Urinary bladder (tissue), 4 donors: ENCODE results near the gene APIP. TPM values are rescaled to one million over a fixed set of nuclear protein-coding genes. Genes with fewer than 3 reads are reported as not detected.
A peak's percentile ranks its signal among the peaks of the same experiment; 100 is the strongest.

Experiments
- DNase-seq: peaks from one replicate; pipeline ENCODE4 v3.0.0-alpha.2; 2015; ENCODE audit errors: extremely low spot score
- H3K27ac ChIP-seq: one replicate; pipeline ENCODE4 v1.5.1; 2013; ENCODE audit warnings: low read depth, mild to moderate bottlenecking, moderate library complexity
- H3K36me3 ChIP-seq: one replicate; pipeline ENCODE4 v1.6.1; 2013; ENCODE audit warnings: mild to moderate bottlenecking, moderate library complexity; ENCODE audit not compliant: insufficient read depth
- H3K4me1 ChIP-seq: one replicate; pipeline ENCODE4 v1.6.1; 2013; ENCODE audit warnings: mild to moderate bottlenecking, moderate library complexity; ENCODE audit not compliant: insufficient read depth
- H3K4me3 ChIP-seq: one replicate; pipeline ENCODE4 v1.5.1; 2013; ENCODE audit warnings: low read depth, low read length
- WGBS: extraction: QIAGEN DNeasy Blood & Tissue Kit; methylation state at CpG from one replicate; pipeline ENCODE4 v1.1.7; 2013; 5-methylcytosine and 5-hydroxymethylcytosine counted together
- polyA plus RNA-seq: library from polyadenylated mRNA; stranded (reverse); fragments of 200-250 nt; gene quantifications from one replicate; pipeline ENCODE4 v1.2.3, GENCODE V29; 2013
- total RNA-seq: library from RNA; depleted of rRNA; stranded (reverse); fragments of >200 nt; gene quantifications from one replicate; pipeline ENCODE4 v1.2.3, GENCODE V29; 2014
- donor health status: healthy with polysubstance abuse.
- donor health status: healthy.

Gene APIP
- total and polyA plus RNA-seq, 2 donors: 31.0 to 36.6 TPM

- Histone ChIP-seq H3K36me3 (peaks cover 2% of the 10 kb centered on the region), H3K4me3 (no peak overlapping the region), H3K4me1 (no peaks in the 10 kb centered on the region), H3K27ac (no peak overlapping the region)
- peak; percentile 20 for DNase-seq
- 84% methylated on average over 1 of the region's 1 CpG for WGBS
Measured at GRCh38 chr11:34890812-34891211, 25.4 kb downstream of the APIP start.

DNA sequence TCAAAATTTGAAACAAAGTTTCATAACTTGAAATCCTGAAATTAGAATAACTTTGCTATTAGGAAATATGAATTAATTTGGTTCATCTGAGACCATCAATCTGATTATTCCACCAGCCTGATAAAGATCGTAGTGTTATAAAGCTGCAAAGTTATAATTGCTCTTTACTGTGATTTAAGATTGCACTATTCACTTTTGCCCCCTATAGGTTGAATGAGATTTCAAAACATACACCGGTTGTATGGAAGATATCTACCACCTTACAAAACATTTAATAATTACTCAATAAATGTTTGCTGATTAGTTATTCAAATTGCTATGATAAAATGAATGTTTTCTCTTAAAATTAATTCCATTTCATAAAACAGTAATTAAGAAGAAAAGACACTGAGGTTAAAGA lies 26.1 kb downstream of the APIP start:
- Histone ChIP-seq H3K4me1 (no peaks in the 10 kb centered on the region), H3K4me3 (no peak overlapping the region), H3K36me3 (peaks cover 2% of the 10 kb centered on the region), H3K27ac (no peak overlapping the region)
- 56% methylated on average over 2 of the region's 2 CpGs for WGBS
- no peak for DNase-seq

DNA sequence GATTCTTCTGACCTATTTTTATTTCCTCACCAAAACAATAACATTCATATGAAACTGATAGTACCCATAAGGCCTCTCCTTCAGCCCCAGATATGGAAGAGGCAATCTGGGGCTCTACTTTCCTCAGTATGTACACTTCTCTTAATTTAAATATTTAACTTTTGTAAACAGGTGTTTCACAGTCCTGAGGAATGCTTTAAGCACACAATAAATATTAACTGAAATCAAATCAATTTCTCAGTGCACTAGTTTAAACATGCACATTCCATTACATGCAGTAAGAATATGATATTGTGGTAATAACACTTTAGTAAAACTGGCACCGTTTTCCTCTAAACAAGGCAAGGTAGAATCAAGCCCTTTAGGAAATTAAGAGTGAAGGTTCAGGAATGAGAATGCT lies 28.9 kb downstream of the APIP start:
- H3K36me3 ChIP-seq: peaks cover 2% of the 10 kb centered on the region
- DNase-seq: no peak
- H3K4me1 ChIP-seq: no peaks in the 10 kb centered on the region
- H3K27ac ChIP-seq: no peak overlapping the region
- no peak overlapping the region for H3K4me3 ChIP-seq
- 82% methylated on average over 1 of the region's 1 CpG for WGBS

DNA sequence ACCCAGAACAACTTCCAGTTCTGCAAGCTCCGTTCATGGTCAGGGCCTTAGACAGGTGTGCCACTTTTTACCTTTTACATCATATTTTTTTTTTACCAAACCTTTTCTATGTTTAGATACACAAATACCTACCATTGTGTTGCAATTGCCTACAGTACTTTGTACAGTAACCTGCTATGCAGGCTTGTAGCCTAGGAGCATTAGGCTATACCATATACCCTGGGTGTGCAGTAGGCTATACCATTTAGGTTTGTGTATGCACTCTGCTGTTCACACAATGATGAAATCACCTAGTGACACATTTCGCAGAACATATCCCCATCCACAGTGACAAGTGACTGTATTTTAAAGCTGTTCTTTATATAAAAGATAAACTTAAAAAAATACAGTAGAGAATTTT lies 29.6 kb downstream of the APIP start:
- 94% methylated on average over 2 of the region's 2 CpGs for WGBS
- Histone ChIP-seq H3K36me3 (peaks cover 2% of the 10 kb centered on the region), H3K4me3 (no peak overlapping the region), H3K27ac (no peak overlapping the region), H3K4me1 (no peaks in the 10 kb centered on the region)
- DNase-seq: no peak

DNA sequence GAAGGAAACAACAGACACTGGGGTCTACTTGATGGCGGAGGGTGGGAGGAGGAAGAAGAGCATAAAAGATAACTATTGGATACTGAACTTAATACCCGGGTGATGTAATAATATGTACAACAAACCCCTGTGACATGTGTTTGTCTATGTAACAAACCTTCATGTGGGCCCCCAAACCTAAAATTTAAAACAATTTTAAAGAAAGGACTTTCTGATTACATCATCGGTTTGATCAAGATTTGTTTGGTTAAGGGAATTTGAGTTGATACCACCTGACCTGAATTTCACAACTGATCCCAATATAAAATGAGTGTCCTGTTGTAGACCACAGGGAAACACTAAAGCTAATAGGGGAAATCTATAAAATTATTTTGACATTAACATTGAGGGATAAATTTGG lies 34.3 kb downstream of the APIP start:
- no peak for DNase-seq
- WGBS: over 99% methylated on average over 3 of the region's 3 CpGs
- no peak overlapping the region for H3K4me3 ChIP-seq
- peaks cover under 1% of the 10 kb centered on the region for H3K36me3 ChIP-seq
- H3K4me1 ChIP-seq: no peaks in the 10 kb centered on the region
- H3K27ac ChIP-seq: no peak overlapping the region

DNA sequence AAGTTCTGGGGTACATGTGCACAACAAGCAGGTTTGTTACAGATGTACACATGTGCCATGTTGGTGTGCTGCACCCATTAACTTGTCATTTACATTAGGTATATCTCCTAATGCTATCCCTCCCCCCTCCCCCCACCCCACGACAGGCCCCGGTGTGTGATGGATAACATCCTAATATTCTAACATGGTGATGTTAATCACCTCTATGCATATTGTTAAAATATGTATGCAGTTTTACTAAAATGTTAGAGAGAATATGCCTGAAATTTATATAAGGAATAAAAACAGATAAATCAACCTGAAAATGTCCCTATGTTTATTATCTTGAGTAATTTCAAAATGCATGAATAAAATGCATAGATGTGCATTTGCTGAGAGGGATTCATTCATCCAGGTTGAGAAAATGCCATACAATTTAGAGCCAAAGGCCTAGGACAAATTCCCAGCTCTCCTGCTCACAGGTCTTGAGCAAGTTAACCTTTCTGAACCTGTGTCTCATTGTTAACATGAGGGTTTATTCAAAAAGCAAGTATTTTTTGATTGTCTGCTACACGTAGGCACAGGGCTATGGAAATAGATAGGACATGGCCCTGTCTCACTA lies 38.7 kb downstream of the APIP start:
- H3K4me1 ChIP-seq: no peaks in the 10 kb centered on the region
- no peak overlapping the region for H3K4me3 ChIP-seq
- H3K36me3 ChIP-seq: no peaks in the 10 kb centered on the region
- H3K27ac ChIP-seq: no peak overlapping the region
- WGBS: 95% methylated on average over 3 of the region's 3 CpGs
- DNase-seq: no peak

GRCh38 chr11:34874202-34874601 lies 42.0 kb downstream of the APIP start:
- no peak for DNase-seq
- 95% methylated on average over 4 of the region's 4 CpGs for WGBS
- no peak overlapping the region for H3K27ac ChIP-seq

DNA sequence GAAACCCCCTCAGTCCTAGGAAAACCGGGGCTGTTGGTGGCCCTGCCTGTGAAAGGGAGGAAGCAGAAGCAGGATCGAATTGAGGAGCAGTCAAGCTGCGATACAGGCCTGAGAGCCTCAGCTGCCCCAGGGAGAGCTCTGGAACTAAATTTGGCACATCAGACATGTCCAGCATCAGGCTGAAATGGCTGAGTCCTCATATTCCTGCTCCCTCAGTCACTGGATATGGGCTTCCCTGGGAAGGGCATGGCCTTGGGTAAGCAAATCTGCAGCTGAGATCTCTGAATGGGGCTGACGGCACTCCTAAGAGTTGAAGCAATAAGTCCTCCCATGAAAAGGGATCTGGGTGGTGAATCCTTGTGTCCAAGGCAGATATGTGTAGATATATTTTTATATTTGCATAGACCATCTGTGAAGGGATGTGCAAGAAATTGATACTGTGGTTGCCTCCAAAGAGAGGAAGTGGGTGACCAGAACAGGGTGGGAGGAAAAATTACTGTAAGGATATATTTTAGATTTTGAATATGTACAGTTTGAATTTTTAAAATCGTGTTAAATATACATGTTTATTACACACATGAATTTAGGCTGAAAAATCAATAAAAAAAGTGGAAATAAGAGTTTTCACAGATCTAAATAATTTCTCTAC lies 45.5 kb downstream of the APIP start:
- Histone ChIP-seq H3K27ac (no peak overlapping the region), H3K4me3 (no peak overlapping the region), H3K4me1 (no peaks in the 10 kb centered on the region), H3K36me3 (no peaks in the 10 kb centered on the region)
- 89% methylated on average over 5 of the region's 5 CpGs for WGBS
- no peak for DNase-seq

More at GRCh38 chr11:34874202-34874601, 42.0 kb downstream of the APIP start:
- H3K36me3 ChIP-seq: no peaks in the 10 kb centered on the region
- H3K4me1 ChIP-seq: no peaks in the 10 kb centered on the region
- H3K4me3 ChIP-seq: no peak overlapping the region

DNA sequence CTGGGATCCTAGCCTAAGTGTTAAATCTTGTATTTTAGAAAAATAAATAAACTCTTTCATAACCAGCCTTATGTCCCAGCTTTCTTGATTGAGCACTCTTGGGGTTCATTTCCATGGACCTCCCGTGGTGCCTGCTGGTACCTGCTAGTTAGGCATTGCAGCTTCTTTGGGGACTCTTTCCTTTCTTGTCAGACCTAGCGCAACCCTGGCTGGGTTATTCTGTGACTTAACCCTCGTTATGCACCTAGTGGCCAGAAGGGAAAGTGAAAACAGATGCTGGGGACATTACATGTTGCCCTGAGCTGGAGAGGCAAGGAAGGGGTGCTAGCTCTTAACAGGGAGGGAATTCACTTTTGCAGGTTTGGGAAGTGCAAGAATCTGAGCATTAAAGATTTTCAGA lies 46.8 kb downstream of the APIP start:
- H3K4me3 ChIP-seq: no peak overlapping the region
- H3K4me1 ChIP-seq: no peaks in the 10 kb centered on the region
- H3K27ac ChIP-seq: no peak overlapping the region
- 71% methylated on average over 3 of the region's 3 CpGs for WGBS
- no peaks in the 10 kb centered on the region for H3K36me3 ChIP-seq
- no peak for DNase-seq

DNA sequence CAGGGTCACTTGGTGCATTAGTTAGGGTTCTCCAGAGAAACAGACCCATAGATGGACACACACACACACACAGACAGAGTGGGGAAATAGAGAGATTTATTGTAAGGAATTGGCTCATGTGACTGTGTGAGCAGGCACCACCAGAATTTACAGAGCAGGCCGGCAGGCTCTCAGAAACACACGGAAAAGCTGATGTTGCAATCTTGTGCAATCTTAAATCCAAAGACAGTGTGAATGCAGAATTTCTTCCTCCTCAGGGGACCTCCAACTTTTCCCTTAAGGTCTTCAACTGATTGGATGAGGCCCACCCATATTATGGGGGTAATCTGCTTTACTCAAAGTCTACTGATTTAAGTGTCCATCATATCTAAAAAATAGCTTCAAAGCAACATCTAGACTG lies 49.8 kb downstream of the APIP start:
- H3K27ac ChIP-seq: no peak overlapping the region
- H3K36me3 ChIP-seq: no peaks in the 10 kb centered on the region
- no peaks in the 10 kb centered on the region for H3K4me1 ChIP-seq
- WGBS: 83% methylated on average over 2 of the region's 2 CpGs
- no peak overlapping the region for H3K4me3 ChIP-seq
- no peak for DNase-seq

GRCh38 chr11:34865261-34865660 lies 50.9 kb downstream of the APIP start:
- Histone ChIP-seq H3K4me3 (no peak overlapping the region), H3K4me1 (no peaks in the 10 kb centered on the region), H3K27ac (no peak overlapping the region), H3K36me3 (no peaks in the 10 kb centered on the region)
- 95% methylated on average over 3 of the region's 3 CpGs for WGBS
- no peak for DNase-seq

- WGBS: 89% methylated on average over 2 of the region's 2 CpGs
Measured at GRCh38 chr11:34864424-34864823, 51.8 kb downstream of the APIP start.

DNA sequence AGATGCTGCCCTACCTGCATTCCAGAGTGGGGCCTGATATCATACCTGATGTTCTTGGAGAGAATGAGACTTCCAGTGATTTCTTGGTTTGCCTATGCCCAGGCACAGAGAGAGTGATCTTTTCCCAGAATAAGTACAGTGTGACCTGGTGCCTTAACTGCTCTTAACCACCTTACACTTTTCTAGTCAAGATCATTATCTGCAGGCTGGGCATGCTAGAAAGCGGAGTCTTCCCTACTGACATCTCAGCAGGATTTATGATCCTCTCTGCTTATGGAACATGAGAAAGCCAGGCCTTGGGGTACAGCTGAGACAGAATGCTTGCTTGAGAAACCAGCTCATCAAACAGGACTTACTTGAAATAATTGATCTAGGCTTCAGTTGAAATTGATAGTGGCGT lies 53.1 kb downstream of the APIP start:
- Histone ChIP-seq H3K27ac (no peak overlapping the region), H3K36me3 (no peaks in the 10 kb centered on the region), H3K4me3 (no peak overlapping the region), H3K4me1 (no peaks in the 10 kb centered on the region)
- 70% methylated on average over 2 of the region's 2 CpGs for WGBS
- no peak for DNase-seq

More at GRCh38 chr11:34864424-34864823, 51.8 kb downstream of the APIP start:
- H3K4me1 ChIP-seq: no peaks in the 10 kb centered on the region
- no peaks in the 10 kb centered on the region for H3K36me3 ChIP-seq
- no peak overlapping the region for H3K4me3 ChIP-seq
- DNase-seq: no peak
- no peak overlapping the region for H3K27ac ChIP-seq

DNA sequence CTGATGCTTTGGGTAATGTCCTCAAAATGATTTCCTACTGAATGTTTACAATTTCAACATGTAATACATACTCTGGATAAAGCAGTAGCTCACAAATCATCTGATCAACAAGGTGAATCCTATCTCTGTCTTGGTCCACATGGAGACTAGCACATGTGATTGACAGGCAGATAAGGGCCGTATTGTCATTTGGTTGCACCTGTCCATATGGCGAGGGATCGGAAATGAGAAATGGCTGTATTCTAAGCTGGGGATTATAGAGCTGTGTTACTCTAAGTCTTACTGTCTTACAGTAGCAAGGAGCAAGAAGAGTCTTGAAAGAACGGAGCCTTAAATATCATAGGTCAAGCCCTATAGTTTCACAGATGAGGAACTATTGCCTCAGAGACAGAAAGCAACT lies 55.7 kb downstream of the APIP start:
- Histone ChIP-seq H3K36me3 (no peaks in the 10 kb centered on the region), H3K4me1 (no peaks in the 10 kb centered on the region), H3K4me3 (no peak overlapping the region), H3K27ac (no peak overlapping the region)
- 85% methylated on average over 4 of the region's 4 CpGs for WGBS
- no peak for DNase-seq
